GM23338 (cell line): ENCODE data around the gene DCAF17. TPM values are rescaled to one million over a fixed set of nuclear protein-coding genes. Genes with fewer than 3 reads are reported as not detected.

Experiments used
- ATAC-seq: fragments of 200-7000 bp; cut with Tn5 transposase; 3 replicates; pipeline ENCODE4 v1.9.1; 2020
- DNase-seq: peaks from one replicate; pipeline ENCODE4 v3.0.0-alpha.2; 2015; ENCODE audit warnings: low spot score
- H2AFZ ChIP-seq: fragments of 200-600 bp; sonication (generic); 2 replicates; pipeline ENCODE4 v1.8.0; 2016; ENCODE audit warnings: antibody characterized with exemption, mild to moderate bottlenecking, moderate library complexity
- H3F3A ChIP-seq: fragments of 200-600 bp; sonication (generic); replicated peaks from 2 replicates; pipeline ENCODE4 v1.8.0; 2017; ENCODE audit warnings: antibody characterized with exemption, mixed run types, low read depth
- H3K27ac ChIP-seq: fragments of 200-600 bp; sonication (generic); 2 replicates; pipeline ENCODE4 v1.6.1; 2016; ENCODE audit warnings: low read depth
- H3K27me3 ChIP-seq: fragments of 200-600 bp; sonication (generic); 2 replicates; pipeline ENCODE4 v1.8.0; 2016; ENCODE audit warnings: mild to moderate bottlenecking, mixed run types, moderate library complexity; ENCODE audit not compliant: insufficient read depth
- H3K36me3 ChIP-seq: fragments of 200-600 bp; sonication (generic); 2 replicates; pipeline ENCODE4 v1.8.0; 2016; ENCODE audit warnings: mild to moderate bottlenecking; ENCODE audit not compliant: insufficient read depth
- H3K4me1 ChIP-seq: fragments of 200-600 bp; sonication (generic); 2 replicates; pipeline ENCODE4 v1.8.0; 2016; ENCODE audit warnings: mild to moderate bottlenecking, moderate library complexity; ENCODE audit not compliant: insufficient read depth
- H3K4me2 ChIP-seq: fragments of 200-600 bp; sonication (generic); 2 replicates; pipeline ENCODE4 v1.7.1; 2017; ENCODE audit warnings: mixed run types
- H3K4me3 ChIP-seq: fragments of 200-600 bp; sonication (generic); 2 replicates; pipeline ENCODE4 v1.6.1; 2016; ENCODE audit warnings: mixed run types
- H3K79me2 ChIP-seq: fragments of 200-600 bp; sonication (generic); replicated peaks from 2 replicates; pipeline ENCODE4 v1.8.0; 2017; ENCODE audit warnings: mild to moderate bottlenecking; ENCODE audit not compliant: insufficient read depth
- H3K9me2 ChIP-seq: fragments of 200-600 bp; sonication (generic); 2 replicates; pipeline ENCODE4 v1.8.0; 2017; ENCODE audit not compliant: insufficient read depth
- H4K20me1 ChIP-seq: fragments of 200-600 bp; sonication (generic); replicated peaks from 2 replicates; pipeline ENCODE4 v1.8.0; 2017; ENCODE audit warnings: mild to moderate bottlenecking; ENCODE audit not compliant: insufficient read depth
- H3K27ac Mint-ChIP-seq: 2 replicates; pipeline ENCODE4 v1.8.0; 2020; ENCODE audit warnings: inconsistent platforms, mild to moderate bottlenecking, moderate library complexity, mixed read lengths
- H3K27me3 Mint-ChIP-seq: 3 replicates; pipeline ENCODE4 v1.8.0; 2022; ENCODE audit warnings: low read depth, mild to moderate bottlenecking, moderate library complexity, mixed read lengths, inconsistent platforms; ENCODE audit not compliant: insufficient read depth, poor library complexity
- H3K36me3 Mint-ChIP-seq: 3 replicates; pipeline ENCODE4 v1.8.0; 2021; ENCODE audit warnings: low read depth, mild to moderate bottlenecking, inconsistent platforms, moderate library complexity, mixed read lengths
- H3K4me1 Mint-ChIP-seq: 3 replicates; pipeline ENCODE4 v1.8.0; 2020; ENCODE audit warnings: mild to moderate bottlenecking, inconsistent platforms, mixed read lengths
- H3K4me3 Mint-ChIP-seq: 3 replicates; pipeline ENCODE4 v1.8.0; 2021; ENCODE audit warnings: moderate library complexity, mild to moderate bottlenecking, inconsistent platforms, mixed read lengths
- H3K9me3 Mint-ChIP-seq: 3 replicates; pipeline ENCODE4 v1.8.0; 2020; ENCODE audit warnings: moderate library complexity, mild to moderate bottlenecking, inconsistent platforms, mixed read lengths
- CREB1 ChIP-seq: fragments of 250-450 bp; sonication (Bioruptor Pico); IDR thresholded peaks from 2 replicates; pipeline ENCODE4 v1.5.0; 2020; ENCODE audit warnings: low read depth, mild to moderate bottlenecking, moderate library complexity
- EZH2 ChIP-seq: fragments of 200-600 bp; sonication (generic); IDR thresholded peaks from one replicate; pipeline ENCODE4 v1.8.0; 2017; ENCODE audit warnings: antibody characterized with exemption, mild to moderate bottlenecking, low read depth; ENCODE audit not compliant: unreplicated experiment
- EZH2phosphoT487 ChIP-seq: fragments of 200-600 bp; sonication (generic); IDR thresholded peaks from one replicate; pipeline ENCODE4 v1.8.1; 2018; ENCODE audit warnings: antibody characterized with exemption; ENCODE audit not compliant: unreplicated experiment
- JUNB ChIP-seq: IDR thresholded peaks from one replicate; pipeline ENCODE4 v1.6.1; 2016; ENCODE audit warnings: antibody characterized with exemption; ENCODE audit not compliant: unreplicated experiment
- NANOG ChIP-seq: IDR thresholded peaks from 2 replicates; pipeline ENCODE4 v1.6.1; 2016; ENCODE audit warnings: antibody characterized with exemption, borderline replicate concordance
- POLR2AphosphoS5 ChIP-seq: IDR thresholded peaks from 2 replicates; pipeline ENCODE4 v1.6.1; 2016; ENCODE audit warnings: antibody characterized with exemption, low read depth
- REST ChIP-seq: IDR thresholded peaks from one replicate; pipeline ENCODE4 v1.6.1; 2018; ENCODE audit warnings: antibody characterized with exemption; ENCODE audit not compliant: unreplicated experiment
- STAT1 ChIP-seq: IDR thresholded peaks from one replicate; pipeline ENCODE4 v1.6.1; 2016; ENCODE audit warnings: antibody characterized with exemption; ENCODE audit not compliant: unreplicated experiment
- ZNF114 ChIP-seq: fragments of 250-450 bp; sonication (Bioruptor Pico); IDR thresholded peaks from 2 replicates; pipeline ENCODE4 v1.5.0; 2020; ENCODE audit warnings: mild to moderate bottlenecking, moderate library complexity
- ZNF331 ChIP-seq: fragments of 250-450 bp; sonication (Bioruptor Pico); IDR thresholded peaks from 2 replicates; pipeline ENCODE4 v1.5.0; 2020; ENCODE audit warnings: low read depth, mild to moderate bottlenecking, moderate library complexity
- polyA plus RNA-seq: library from polyadenylated mRNA; unstranded; fragments of >200 nt; fragmentation: Nextera tagmentation; extraction: Ambion mirVana; gene quantifications from 2 replicates; pipeline ENCODE4 v1.2.1, GENCODE V29; 2016
- total RNA-seq: library from RNA; depleted of rRNA; stranded (reverse); fragments of >200 nt; shearing (Covaris generic); gene quantifications from 2 replicates; pipeline ENCODE4 v1.2.3, GENCODE V29; 2014
- TF ChIP-seq, protein P1 (sequence below), 2 experiments: fragments of 200-600 bp in 1 of 2; sonication (generic) in 1 of 2; conservative IDR thresholded peaks; 2 replicates each; pipeline versions ENCODE4 v1.5.1 to v1.6.1; 2016 to 2017; ENCODE audit warnings: antibody characterized with exemption in 2 of 2, low read depth in 2 of 2, mild to moderate bottlenecking in 2 of 2, moderate library complexity in 1 of 2
- TF ChIP-seq, protein P2 (sequence below): IDR thresholded peaks from 2 replicates; pipeline ENCODE4 v1.6.1; 2016; ENCODE audit warnings: antibody characterized with exemption

Gene DCAF17
- total and polyA plus RNA-seq, 2 experiments from 2014 or later = 11.0 to 37.3 TPM

DNA sequence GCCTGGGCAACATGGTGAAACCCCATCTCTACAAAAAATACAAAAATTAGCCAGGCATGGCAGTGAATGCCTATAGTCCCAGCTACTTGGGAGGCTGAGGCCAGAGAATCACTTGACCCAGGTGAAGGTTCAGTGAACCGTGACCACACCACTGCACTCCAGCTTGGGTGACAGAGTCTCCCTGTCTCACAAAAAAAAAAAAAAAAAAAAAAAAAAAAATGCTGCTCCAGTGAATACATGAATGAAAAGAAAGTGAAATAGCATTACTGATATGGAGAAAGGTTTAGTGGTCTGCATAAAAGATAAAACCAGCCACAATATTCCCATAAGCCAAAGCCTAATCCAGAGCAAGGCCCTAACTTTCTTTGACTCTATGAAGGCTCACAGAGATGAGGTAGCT lies 44.7 kb upstream of the DCAF17 start:
- Histone ChIP-seq H3F3A (peaks cover 11% of the 10 kb centered on the region), H3K4me3 (no peak overlapping the region), H3K4me2 (no peak overlapping the region), H3K27me3 (no peaks in the 10 kb centered on the region), H3K9me2 (no peaks in the 10 kb centered on the region), H3K79me2 (peaks cover 24% of the 10 kb centered on the region), H2AFZ (no peak overlapping the region), H4K20me1 (no peaks in the 10 kb centered on the region), H3K27ac (no peak overlapping the region), H3K36me3 (no peaks in the 10 kb centered on the region), H3K4me1 (peaks cover 57% of the 10 kb centered on the region)
- Mint-ChIP-seq H3K27ac (no peak overlapping the region), H3K4me3 (no peak overlapping the region), H3K9me3 (no peaks in the 10 kb centered on the region), H3K27me3 (peaks cover 6% of the 10 kb centered on the region), H3K4me1 (peaks cover 54% of the 10 kb centered on the region), H3K36me3 (no peaks in the 10 kb centered on the region; the same call in 1 of the 3 replicates)
- no peak for TF ChIP-seq REST
- TF ChIP-seq, protein P1, sequence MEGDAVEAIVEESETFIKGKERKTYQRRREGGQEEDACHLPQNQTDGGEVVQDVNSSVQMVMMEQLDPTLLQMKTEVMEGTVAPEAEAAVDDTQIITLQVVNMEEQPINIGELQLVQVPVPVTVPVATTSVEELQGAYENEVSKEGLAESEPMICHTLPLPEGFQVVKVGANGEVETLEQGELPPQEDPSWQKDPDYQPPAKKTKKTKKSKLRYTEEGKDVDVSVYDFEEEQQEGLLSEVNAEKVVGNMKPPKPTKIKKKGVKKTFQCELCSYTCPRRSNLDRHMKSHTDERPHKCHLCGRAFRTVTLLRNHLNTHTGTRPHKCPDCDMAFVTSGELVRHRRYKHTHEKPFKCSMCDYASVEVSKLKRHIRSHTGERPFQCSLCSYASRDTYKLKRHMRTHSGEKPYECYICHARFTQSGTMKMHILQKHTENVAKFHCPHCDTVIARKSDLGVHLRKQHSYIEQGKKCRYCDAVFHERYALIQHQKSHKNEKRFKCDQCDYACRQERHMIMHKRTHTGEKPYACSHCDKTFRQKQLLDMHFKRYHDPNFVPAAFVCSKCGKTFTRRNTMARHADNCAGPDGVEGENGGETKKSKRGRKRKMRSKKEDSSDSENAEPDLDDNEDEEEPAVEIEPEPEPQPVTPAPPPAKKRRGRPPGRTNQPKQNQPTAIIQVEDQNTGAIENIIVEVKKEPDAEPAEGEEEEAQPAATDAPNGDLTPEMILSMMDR (conservative IDR thresholded peaks at IDR 0.05; ENCODE audit: low read depth in 2 of 2) = no peak
- TF ChIP-seq CREB1 (CRISPR knock-in tag) = no peak
- no peak for TF ChIP-seq STAT1
- TF ChIP-seq JUNB = no peak
- TF ChIP-seq, protein P2, sequence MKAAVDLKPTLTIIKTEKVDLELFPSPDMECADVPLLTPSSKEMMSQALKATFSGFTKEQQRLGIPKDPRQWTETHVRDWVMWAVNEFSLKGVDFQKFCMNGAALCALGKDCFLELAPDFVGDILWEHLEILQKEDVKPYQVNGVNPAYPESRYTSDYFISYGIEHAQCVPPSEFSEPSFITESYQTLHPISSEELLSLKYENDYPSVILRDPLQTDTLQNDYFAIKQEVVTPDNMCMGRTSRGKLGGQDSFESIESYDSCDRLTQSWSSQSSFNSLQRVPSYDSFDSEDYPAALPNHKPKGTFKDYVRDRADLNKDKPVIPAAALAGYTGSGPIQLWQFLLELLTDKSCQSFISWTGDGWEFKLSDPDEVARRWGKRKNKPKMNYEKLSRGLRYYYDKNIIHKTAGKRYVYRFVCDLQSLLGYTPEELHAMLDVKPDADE = no peak
- no peak for TF ChIP-seq EZH2
- TF ChIP-seq POLR2AphosphoS5 = no peak
- no peak for TF ChIP-seq EZH2phosphoT487
- ATAC-seq (no peak), DNase-seq (no peak)

DNA sequence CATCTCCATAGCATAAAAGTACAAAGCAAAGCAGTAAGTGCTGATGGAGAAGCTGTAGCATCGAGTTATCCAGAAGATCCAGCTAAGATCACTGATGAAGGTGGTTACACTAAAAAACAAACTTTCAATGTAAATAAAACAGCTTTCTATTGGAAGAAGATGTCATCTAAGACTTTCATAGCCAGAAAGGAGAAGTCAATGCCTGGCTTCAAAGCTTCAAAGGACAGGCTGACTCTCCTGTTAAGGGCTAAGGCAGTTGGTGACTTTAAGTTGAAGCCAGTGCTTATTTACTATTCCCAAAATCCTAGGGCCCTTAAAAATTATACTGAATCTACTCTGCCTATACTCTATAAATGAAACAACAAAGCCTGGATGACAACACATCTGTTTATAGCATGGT lies 44.2 kb upstream of the DCAF17 start:
- TF ChIP-seq POLR2AphosphoS5 = no peak
- TF ChIP-seq NANOG = no peak
- no peak for TF ChIP-seq EZH2
- no peak for TF ChIP-seq ZNF114 (CRISPR knock-in tag)
- TF ChIP-seq, protein P2 = no peak
- no peak for TF ChIP-seq ZNF331 (CRISPR knock-in tag)
- no peak for TF ChIP-seq EZH2phosphoT487
- peaks cover 6% of the 10 kb centered on the region for H3K27me3 Mint-ChIP-seq
- Histone ChIP-seq H3K36me3 (no peaks in the 10 kb centered on the region), H4K20me1 (no peaks in the 10 kb centered on the region), H2AFZ (no peak overlapping the region), H3K4me1 (peaks cover 57% of the 10 kb centered on the region), H3K9me2 (no peaks in the 10 kb centered on the region), H3K4me3 (no peak overlapping the region), H3K27me3 (no peaks in the 10 kb centered on the region), H3K79me2 (peaks cover 21% of the 10 kb centered on the region), H3K27ac (no peak overlapping the region), H3K4me2 (no peak overlapping the region), H3F3A (peaks cover 11% of the 10 kb centered on the region)
- H3K27ac Mint-ChIP-seq = no peak overlapping the region
- ATAC-seq (no peak), DNase-seq (no peak)
- peaks cover 56% of the 10 kb centered on the region for H3K4me1 Mint-ChIP-seq
- no peaks in the 10 kb centered on the region for H3K9me3 Mint-ChIP-seq
- H3K4me3 Mint-ChIP-seq = no peak overlapping the region
- H3K36me3 Mint-ChIP-seq = no peaks in the 10 kb centered on the region; the same call in 2 of the 3 replicates
